ENCODE data around the gene RUNX2. TPM values are rescaled to one million over a fixed set of nuclear protein-coding genes. Genes with fewer than 3 reads are reported as not detected.

The RUNX2 gene
- total and polyA plus RNA-seq, 2 of the 8 experiments (the other 6 are each of a cell fraction or from before 2014, with no cell fraction given): 0.26 to 1.2 TPM

DNA sequence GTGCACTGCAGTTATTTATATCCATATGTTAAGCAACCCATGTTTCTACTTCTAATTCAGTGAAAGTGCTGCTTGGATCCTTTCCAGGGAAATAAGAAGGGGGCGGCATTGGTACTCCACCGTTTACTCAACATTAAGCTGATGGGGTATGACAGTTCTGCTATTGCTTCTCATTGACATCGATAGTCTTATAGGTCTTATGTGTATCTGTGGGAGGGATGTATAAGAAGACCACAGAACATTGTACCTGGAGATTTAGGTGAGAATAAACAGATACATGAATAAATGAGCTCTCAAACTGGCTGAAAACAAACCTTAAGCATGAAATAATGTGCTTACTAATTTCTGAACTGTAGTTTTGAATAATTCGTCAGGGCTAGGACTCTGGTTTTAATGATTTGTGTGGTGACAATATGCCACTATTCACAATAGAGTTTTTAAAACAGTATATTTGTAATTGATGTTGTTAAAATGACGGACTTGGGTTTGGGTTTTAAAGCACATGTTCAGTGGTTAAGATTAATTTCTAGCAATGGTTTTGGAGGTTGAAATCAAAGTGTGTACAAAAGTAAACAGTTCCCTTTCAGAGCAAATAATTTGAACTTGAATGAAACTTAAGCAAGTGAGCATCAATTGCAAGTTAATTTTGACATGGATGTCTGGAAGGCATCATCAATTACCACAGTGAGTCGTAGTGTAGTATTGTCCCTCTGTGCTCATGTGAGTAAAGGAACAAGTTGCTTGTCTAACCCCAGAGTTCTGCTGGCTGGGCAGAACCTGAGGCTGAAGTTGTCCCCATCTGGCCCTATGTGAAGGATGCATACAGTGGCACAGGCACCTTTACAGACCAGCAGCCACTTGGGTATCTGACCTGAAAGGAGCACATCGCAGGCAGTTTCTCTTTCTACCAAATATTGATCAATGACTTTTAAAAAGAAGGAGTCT, 134.3 kb downstream of the RUNX2 start:
- TF ChIP-seq POU5F1 (IDR thresholded peaks at IDR 0.05; ENCODE audit: low read depth, low read length) (no peak), SP2 (IDR thresholded peaks at IDR 0.05; ENCODE audit: low read length) (no peak), TCF12 (IDR thresholded peaks at IDR 0.05; ENCODE audit: low read depth, low read length) (no peak), KDM5A (IDR thresholded peaks at IDR 0.05; ENCODE audit: low read length) (no peak), KDM4A (IDR thresholded peaks at IDR 0.05; ENCODE audit: low read depth, low read length, severe bottlenecking) (no peak), RBBP5 (IDR thresholded peaks at IDR 0.05; ENCODE audit: borderline replicate concordance, low read depth, low read length) (no peak), BCL11A (IDR thresholded peaks at IDR 0.05; ENCODE audit: low read depth in 2 of 2, low read length in 2 of 2) (no peak), RFX5 (IDR thresholded peaks at IDR 0.05; ENCODE audit: borderline replicate concordance, low read depth, low read length) (no peak), CBX5 (IDR thresholded peaks at IDR 0.05; ENCODE audit: low read depth, low read length) (no peak)
- TF ChIP-seq, protein P1, sequence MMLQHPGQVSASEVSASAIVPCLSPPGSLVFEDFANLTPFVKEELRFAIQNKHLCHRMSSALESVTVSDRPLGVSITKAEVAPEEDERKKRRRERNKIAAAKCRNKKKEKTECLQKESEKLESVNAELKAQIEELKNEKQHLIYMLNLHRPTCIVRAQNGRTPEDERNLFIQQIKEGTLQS (IDR thresholded peaks at IDR 0.05; ENCODE audit: insufficient read depth, low read depth, low read length): no peak
- Histone ChIP-seq H2BK120ac (replicated peaks; ENCODE audit: low read depth, low read length) (no peak overlapping the region), H4K8ac (ENCODE audit: extremely low read depth, insufficient read depth, low read length) (no peak overlapping the region), H4K91ac (replicated peaks; ENCODE audit: insufficient read length, low read length) (no peak overlapping the region), H3K4me3 (ENCODE audit: extremely low read depth in 1 of 4, insufficient read depth in 2 of 4, low read depth in 3 of 4, low read length in 4 of 4) (no peak overlapping the region), H2AK5ac (ENCODE audit: low read depth, low read length) (no peak overlapping the region), H3K18ac (ENCODE audit: extremely low read depth, low read length) (no peak overlapping the region), H3K27me3 (replicated peaks in 1 of 4; ENCODE audit: control insufficient read depth in 3 of 4, extremely low read depth in 1 of 4, insufficient read depth in 3 of 4, low read length in 3 of 4) (no peaks in the 10 kb centered on the region), H3K79me2 (ENCODE audit: control insufficient read depth in 1 of 2, insufficient read depth in 2 of 2, low read length in 2 of 2) (no peaks in the 10 kb centered on the region), H3K4me1 (replicated peaks in 1 of 4; ENCODE audit: control insufficient read depth in 3 of 4, insufficient read depth in 4 of 4, low read length in 3 of 4) (no peaks in the 10 kb centered on the region), H3K56ac (replicated peaks; ENCODE audit: insufficient read length, low read depth, low read length) (no peak overlapping the region), H2BK12ac (ENCODE audit: low read depth, low read length) (no peak overlapping the region), H3K23me2 (ENCODE audit: low read depth, low read length) (no peaks in the 10 kb centered on the region), H4K5ac (ENCODE audit: insufficient read length, low read depth, low read length) (no peak overlapping the region), H2BK15ac (ENCODE audit: low read length) (no peak overlapping the region), H3K14ac (ENCODE audit: insufficient read length) (no peak overlapping the region), H3K4me2 (ENCODE audit: insufficient read depth in 1 of 2, low read depth in 2 of 2, low read length in 2 of 2) (no peak overlapping the region), H2BK5ac (ENCODE audit: low read depth, low read length) (no peak overlapping the region), H3K9ac (replicated peaks in 1 of 4; ENCODE audit: extremely low read depth in 1 of 4, low read depth in 3 of 4, low read length in 3 of 4) (no peak overlapping the region), H2AFZ (ENCODE audit: low read length) (no peak overlapping the region), H4K20me1 (replicated peaks in 1 of 2; ENCODE audit: control insufficient read depth in 1 of 2, insufficient read depth in 2 of 2, low read length in 2 of 2) (no peaks in the 10 kb centered on the region), H2BK20ac (ENCODE audit: low read length) (no peak overlapping the region), H3K23ac (ENCODE audit: insufficient read length) (no peak overlapping the region), H3K36me3 (ENCODE audit: control insufficient read depth in 2 of 4, insufficient read depth in 4 of 4, low read length in 3 of 4) (no peaks in the 10 kb centered on the region), H3K9me3 (ENCODE audit: insufficient read depth in 2 of 2, low read depth in 1 of 2, low read length in 1 of 2) (no peaks in the 10 kb centered on the region), H3K4ac (replicated peaks; ENCODE audit: insufficient read length, low read depth, low read length) (no peak overlapping the region), H3K79me1 (ENCODE audit: low read depth, low read length) (no peaks in the 10 kb centered on the region), H3K27ac (ENCODE audit: low read depth, low read length) (no peak overlapping the region)
- 88% methylated on average over 7 of the region's 7 CpGs; no CpG with 5 or more reads in 1 of the 2 experiments for WGBS, 2 experiments (ENCODE audit: extremely low coverage in 1 of 2, insufficient coverage in 1 of 2, insufficient read length in 1 of 2, insufficient replicate concordance in 2 of 2, low coverage in 1 of 2, low lambda C conversion rate in 2 of 2, missing lambda C conversion rate in 1 of 2)
- FAIRE-seq: no peak
- ChIA-PET POLR2A (ENCODE audit: partially characterized antibody) (no interaction called here), CTCF (ENCODE audit: partially characterized antibody) (no interaction called here)
- DNase-seq (ENCODE audit: low read depth in 1 of 2, low spot score in 2 of 2): no peak

All from H1 (cell line).